Measurements from ENCODE around the gene NFATC2IP. TPM values are rescaled to one million over a fixed set of nuclear protein-coding genes. Genes with fewer than 3 reads are reported as not detected.
"Not testable (repeated sequence)": the region's sequence is repeated elsewhere in the genome, so short reads cannot be mapped to it uniquely, and the experiment has no call there.

The NFATC2IP gene
- total and polyA plus RNA-seq, 2 experiments from 2014 or later, result 11.4 to 16.8 TPM

GRCh38 chr16:28991687-28992086, 41.0 kb downstream of the NFATC2IP start:
- H3K9me2 ChIP-seq (ENCODE audit: insufficient read depth), result no peaks in the 10 kb centered on the region
- no peaks in the 10 kb centered on the region for H3K9me3 ChIP-seq (ENCODE audit: low read depth)
- H3K4me2 ChIP-seq (ENCODE audit: unreplicated experiment), result no peak overlapping the region
- H3K36me3 ChIP-seq (ENCODE audit: low read depth), result peaks cover 14% of the 10 kb centered on the region
- TF ChIP-seq EZH2phosphoT487 (IDR thresholded peaks at IDR 0.05; ENCODE audit: insufficient read depth, low read depth) (no peak), EZH2 (IDR thresholded peaks at IDR 0.05; ENCODE audit: insufficient read depth, poor library complexity, severe bottlenecking) (no peak)
- no peaks in the 10 kb centered on the region for H3K27me3 ChIP-seq (replicated peaks; ENCODE audit: insufficient read depth)
- in situ Hi-C loops (cut with MboI), result no loop called here
- no peaks in the 10 kb centered on the region for H3K4me1 ChIP-seq (ENCODE audit: insufficient read depth)
- 61 to 65% methylated on average over 7 to 8 of the region's 8 CpGs for WGBS, 2 experiments (ENCODE audit: low coverage in 1 of 2, low lambda C conversion rate in 2 of 2, missing lambda C conversion rate in 2 of 2)
- no peak overlapping the region for H2AFZ ChIP-seq
- DNase-seq, result no peak
- no peaks in the 10 kb centered on the region for H4K20me1 ChIP-seq (ENCODE audit: insufficient read depth)
- H3K4me3 ChIP-seq, result no peak overlapping the region
- no peaks in the 10 kb centered on the region for H3F3A ChIP-seq (ENCODE audit: insufficient read depth)
- no peaks in the 10 kb centered on the region for H3K79me2 ChIP-seq (ENCODE audit: insufficient read depth)
- H3K9ac ChIP-seq, result no peak overlapping the region
- no peak overlapping the region for H3K27ac ChIP-seq

GRCh38 chr16:28992496-28992895, 41.8 kb downstream of the NFATC2IP start:
- 95 to 98% methylated on average over 10 of the region's 10 CpGs for WGBS, 2 experiments (ENCODE audit: low coverage in 1 of 2, low lambda C conversion rate in 2 of 2, missing lambda C conversion rate in 2 of 2)
- H2AFZ ChIP-seq, result no peak overlapping the region
- no peaks in the 10 kb centered on the region for H3K79me2 ChIP-seq (ENCODE audit: insufficient read depth)
- H3K36me3 ChIP-seq (ENCODE audit: low read depth), result peaks cover 6% of the 10 kb centered on the region; the same call in 1 of the 2 replicates
- no peaks in the 10 kb centered on the region for H3K27me3 ChIP-seq (replicated peaks; ENCODE audit: insufficient read depth)
- H3K4me1 ChIP-seq (ENCODE audit: insufficient read depth), result no peaks in the 10 kb centered on the region
- no peak overlapping the region for H3K4me3 ChIP-seq
- no peaks in the 10 kb centered on the region for H3K9me3 ChIP-seq (ENCODE audit: low read depth)
- no peak for DNase-seq
- no peak overlapping the region for H3K4me2 ChIP-seq (ENCODE audit: unreplicated experiment)
- no peak overlapping the region for H3K9ac ChIP-seq
- in situ Hi-C loops (cut with MboI), result no loop called here
- TF ChIP-seq EZH2phosphoT487 (IDR thresholded peaks at IDR 0.05; ENCODE audit: insufficient read depth, low read depth), result no peak
- no peak for TF ChIP-seq EZH2 (IDR thresholded peaks at IDR 0.05; ENCODE audit: insufficient read depth, poor library complexity, severe bottlenecking)
- H3K27ac ChIP-seq, result no peak overlapping the region
- H3K9me2 ChIP-seq (ENCODE audit: insufficient read depth), result no peaks in the 10 kb centered on the region
- no peaks in the 10 kb centered on the region for H4K20me1 ChIP-seq (ENCODE audit: insufficient read depth)
- no peaks in the 10 kb centered on the region for H3F3A ChIP-seq (ENCODE audit: insufficient read depth)

GRCh38 chr16:28998837-28999236, 48.1 kb downstream of the NFATC2IP start:
- Histone ChIP-seq H3K9me3 (ENCODE audit: low read depth) (no peaks in the 10 kb centered on the region), H3K27ac (no peak overlapping the region), H3K9me2 (ENCODE audit: insufficient read depth) (no peaks in the 10 kb centered on the region), H4K20me1 (ENCODE audit: insufficient read depth) (no peaks in the 10 kb centered on the region), H3K4me3 (no peak overlapping the region), H3K9ac (no peak overlapping the region), H3F3A (ENCODE audit: insufficient read depth) (no peaks in the 10 kb centered on the region), H3K4me1 (ENCODE audit: insufficient read depth) (no peaks in the 10 kb centered on the region), H3K4me2 (ENCODE audit: unreplicated experiment) (no peak overlapping the region), H3K79me2 (ENCODE audit: insufficient read depth) (no peaks in the 10 kb centered on the region), H2AFZ (no peak overlapping the region), H3K27me3 (replicated peaks; ENCODE audit: insufficient read depth) (no peaks in the 10 kb centered on the region), H3K36me3 (ENCODE audit: low read depth) (no peaks in the 10 kb centered on the region)
- TF ChIP-seq EZH2phosphoT487 (IDR thresholded peaks at IDR 0.05; ENCODE audit: insufficient read depth, low read depth) (no peak), EZH2 (IDR thresholded peaks at IDR 0.05; ENCODE audit: insufficient read depth, poor library complexity, severe bottlenecking) (no peak)
- DNase-seq, result no peak
- WGBS, 2 experiments (ENCODE audit: low coverage in 1 of 2, low lambda C conversion rate in 2 of 2, missing lambda C conversion rate in 2 of 2), result 57 to 78% methylated on average over 3 of the region's 3 CpGs
- in situ Hi-C loops (cut with MboI), result no loop called here

GRCh38 chr16:28999577-28999976, 48.8 kb downstream of the NFATC2IP start:
- TF ChIP-seq EZH2phosphoT487 (IDR thresholded peaks at IDR 0.05; ENCODE audit: insufficient read depth, low read depth) (no peak), EZH2 (IDR thresholded peaks at IDR 0.05; ENCODE audit: insufficient read depth, poor library complexity, severe bottlenecking) (no peak)
- 68 to 80% methylated on average over 4 of the region's 4 CpGs for WGBS, 2 experiments (ENCODE audit: low coverage in 1 of 2, low lambda C conversion rate in 2 of 2, missing lambda C conversion rate in 2 of 2)
- no peak for DNase-seq

GRCh38 chr16:29000019-29000418, 49.3 kb downstream of the NFATC2IP start:
- Histone ChIP-seq H3K79me2 (ENCODE audit: insufficient read depth) (no peaks in the 10 kb centered on the region), H4K20me1 (ENCODE audit: insufficient read depth) (no peaks in the 10 kb centered on the region), H3F3A (ENCODE audit: insufficient read depth) (no peaks in the 10 kb centered on the region), H3K4me3 (no peak overlapping the region), H3K9ac (no peak overlapping the region), H2AFZ (no peak overlapping the region), H3K4me2 (ENCODE audit: unreplicated experiment) (no peak overlapping the region), H3K9me2 (ENCODE audit: insufficient read depth) (no peaks in the 10 kb centered on the region), H3K9me3 (ENCODE audit: low read depth) (no peaks in the 10 kb centered on the region), H3K4me1 (ENCODE audit: insufficient read depth) (0 out of 2 replicates have a peak, but pooled peaks cover 3% of the 10 kb centered on the region), H3K27ac (no peak overlapping the region), H3K27me3 (replicated peaks; ENCODE audit: insufficient read depth) (no peaks in the 10 kb centered on the region), H3K36me3 (ENCODE audit: low read depth) (no peaks in the 10 kb centered on the region)
- in situ Hi-C loops (cut with MboI), result no loop called here
- WGBS, 2 experiments (ENCODE audit: low coverage in 1 of 2, low lambda C conversion rate in 2 of 2, missing lambda C conversion rate in 2 of 2), result 83 to 90% methylated on average over 2 of the region's 2 CpGs
- no peak for DNase-seq
- TF ChIP-seq EZH2phosphoT487 (IDR thresholded peaks at IDR 0.05; ENCODE audit: insufficient read depth, low read depth), result no peak
- TF ChIP-seq EZH2 (IDR thresholded peaks at IDR 0.05; ENCODE audit: insufficient read depth, poor library complexity, severe bottlenecking), result no peak

More at GRCh38 chr16:28999577-28999976, 48.8 kb downstream of the NFATC2IP start:
- Histone ChIP-seq H3K4me3 (no peak overlapping the region), H3K4me2 (ENCODE audit: unreplicated experiment) (no peak overlapping the region), H4K20me1 (ENCODE audit: insufficient read depth) (no peaks in the 10 kb centered on the region), H3K9me2 (ENCODE audit: insufficient read depth) (no peaks in the 10 kb centered on the region), H3K9me3 (ENCODE audit: low read depth) (no peaks in the 10 kb centered on the region), H3K79me2 (ENCODE audit: insufficient read depth) (no peaks in the 10 kb centered on the region), H3K27ac (no peak overlapping the region), H3F3A (ENCODE audit: insufficient read depth) (no peaks in the 10 kb centered on the region), H3K27me3 (replicated peaks; ENCODE audit: insufficient read depth) (no peaks in the 10 kb centered on the region), H3K9ac (no peak overlapping the region), H3K4me1 (ENCODE audit: insufficient read depth) (no peaks in the 10 kb centered on the region), H3K36me3 (ENCODE audit: low read depth) (no peaks in the 10 kb centered on the region), H2AFZ (no peak overlapping the region)
- in situ Hi-C loops (cut with MboI), result no loop called here

GRCh38 chr16:29004496-29005139, 53.9 kb downstream of the NFATC2IP start:
- H2AFZ ChIP-seq; H3K4me1 ChIP-seq (ENCODE audit: insufficient read depth); in situ Hi-C loops (cut with MboI); H3K9me3 ChIP-seq (ENCODE audit: low read depth); H3K9ac ChIP-seq; H3K79me2 ChIP-seq (ENCODE audit: insufficient read depth); H4K20me1 ChIP-seq (ENCODE audit: insufficient read depth); H3K9me2 ChIP-seq (ENCODE audit: insufficient read depth); H3K27me3 ChIP-seq (replicated peaks; ENCODE audit: insufficient read depth); H3F3A ChIP-seq (ENCODE audit: insufficient read depth); H3K4me2 ChIP-seq (ENCODE audit: unreplicated experiment); H3K4me3 ChIP-seq; H3K36me3 ChIP-seq (ENCODE audit: low read depth); H3K27ac ChIP-seq: not testable (repeated sequence)
- 54 to 55% methylated on average over 9 of the region's 9 CpGs for WGBS, 2 experiments (ENCODE audit: low coverage in 1 of 2, low lambda C conversion rate in 2 of 2, missing lambda C conversion rate in 2 of 2)
- DNase-seq, result peak; percentile 71

All from GM23248 (cell line).